ENCODE measurements around the gene COL1A2. TPM values are rescaled to one million over a fixed set of nuclear protein-coding genes. Genes with fewer than 3 reads are reported as not detected.

The COL1A2 gene
- total RNA-seq, 1 experiment from 2014 or later, result 0.12 TPM

DNA sequence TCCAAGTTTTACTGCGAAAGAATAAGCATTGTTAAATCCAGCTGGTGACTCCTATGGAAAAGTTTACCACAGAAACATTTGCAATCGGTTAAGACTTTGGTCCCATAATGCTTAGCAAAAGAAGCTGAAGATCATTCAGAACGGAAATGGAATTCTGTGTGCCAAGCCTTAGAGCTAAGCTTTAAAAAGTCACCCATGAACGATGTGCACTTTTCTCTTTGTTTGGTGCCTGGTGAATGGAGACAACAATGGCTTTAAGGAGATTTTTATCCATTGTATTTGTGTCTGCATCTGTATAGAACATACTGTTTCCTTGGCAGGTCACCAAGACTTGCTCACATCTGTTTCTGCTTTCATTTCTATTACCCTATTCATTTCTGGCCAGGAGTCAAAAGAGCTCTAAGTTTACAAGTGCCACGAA lies 26.3 kb upstream of the COL1A2 start:
- Histone ChIP-seq H3K9me3 (replicated peaks) (no peaks in the 10 kb centered on the region), H3K27me3 (no peaks in the 10 kb centered on the region), H3K27ac (peak overlapping the region; percentile 32), H3K4me1 (peaks cover 13% of the 10 kb centered on the region), H3K4me3 (peak overlapping the region; percentile 46), H3K36me3 (no peaks in the 10 kb centered on the region)
- DNase-seq, result peak; percentile 31 to 75

DNA sequence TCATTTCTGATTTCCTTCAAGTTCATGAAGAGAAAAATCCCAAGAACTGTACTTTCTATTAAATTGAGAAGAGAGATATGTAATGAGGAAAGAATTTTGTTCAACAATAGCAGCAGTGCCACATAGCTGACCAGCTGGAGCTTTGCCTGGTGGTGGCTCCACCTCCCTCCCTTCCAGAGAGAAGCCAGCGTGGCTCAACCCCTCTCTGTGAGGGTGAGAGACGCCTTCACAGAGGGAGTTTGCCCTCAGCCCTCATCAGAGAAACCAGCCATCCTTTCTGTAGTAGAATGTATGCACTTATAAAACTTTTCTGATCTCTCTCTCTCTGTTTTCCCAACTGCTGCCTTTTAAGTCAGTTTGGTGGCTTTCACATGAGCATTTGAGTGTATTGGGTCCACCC lies 20.5 kb upstream of the COL1A2 start:
- peak; percentile 81 to 82 for DNase-seq
- Histone ChIP-seq H3K36me3 (no peaks in the 10 kb centered on the region), H3K4me3 (peak overlapping the region; percentile 14), H3K9me3 (replicated peaks) (no peaks in the 10 kb centered on the region), H3K4me1 (peaks cover 13% of the 10 kb centered on the region), H3K27me3 (no peaks in the 10 kb centered on the region), H3K27ac (peak overlapping the region; percentile 77; the same call in 1 of the 2 replicates)

DNA sequence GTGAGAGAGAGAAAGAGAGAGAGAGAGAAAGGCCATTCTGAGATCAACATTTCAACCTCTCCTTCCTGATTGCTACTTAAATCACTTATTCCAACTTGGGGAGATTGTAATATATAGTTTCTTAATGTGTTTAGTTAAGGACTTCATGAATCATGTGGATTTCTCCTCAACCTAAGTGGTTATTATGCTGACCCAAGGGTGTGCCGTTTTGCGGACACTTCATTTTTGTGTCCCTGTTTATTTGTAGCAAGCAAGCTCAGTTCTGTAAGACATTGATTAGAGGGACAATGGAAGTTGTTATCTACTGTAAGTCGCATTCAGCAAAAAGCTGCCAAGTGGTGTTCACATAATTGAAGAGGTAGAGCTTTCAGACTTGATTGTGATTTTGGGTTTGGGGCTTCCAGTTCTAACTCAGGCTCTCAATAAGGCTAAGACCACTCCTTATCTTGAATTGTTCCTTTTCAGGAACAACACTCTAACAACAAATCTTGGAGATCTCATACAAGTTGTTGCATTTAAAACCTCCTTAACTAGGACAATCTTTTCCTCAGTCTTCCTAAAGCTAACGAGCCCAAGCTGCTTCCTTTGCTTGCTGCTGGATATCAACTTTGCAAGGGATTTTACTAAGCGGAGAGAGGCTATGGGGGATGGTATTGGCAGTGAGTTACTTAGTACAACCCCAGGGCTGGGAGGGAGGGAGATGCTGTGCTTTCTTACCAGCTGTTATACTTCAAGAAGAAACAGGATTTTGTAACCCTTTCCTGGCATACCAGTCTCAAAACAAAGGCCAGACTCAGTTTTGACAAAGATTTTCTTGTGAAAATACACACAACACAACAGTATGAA lies 19.8 kb upstream of the COL1A2 start:
- Histone ChIP-seq H3K9me3 (replicated peaks) (no peaks in the 10 kb centered on the region), H3K4me1 (peaks cover 13% of the 10 kb centered on the region), H3K4me3 (peak overlapping the region; percentile 21), H3K36me3 (no peaks in the 10 kb centered on the region), H3K27me3 (no peaks in the 10 kb centered on the region), H3K27ac (peak overlapping the region; percentile 77)
- peak; percentile 88 to 90 for DNase-seq

DNA sequence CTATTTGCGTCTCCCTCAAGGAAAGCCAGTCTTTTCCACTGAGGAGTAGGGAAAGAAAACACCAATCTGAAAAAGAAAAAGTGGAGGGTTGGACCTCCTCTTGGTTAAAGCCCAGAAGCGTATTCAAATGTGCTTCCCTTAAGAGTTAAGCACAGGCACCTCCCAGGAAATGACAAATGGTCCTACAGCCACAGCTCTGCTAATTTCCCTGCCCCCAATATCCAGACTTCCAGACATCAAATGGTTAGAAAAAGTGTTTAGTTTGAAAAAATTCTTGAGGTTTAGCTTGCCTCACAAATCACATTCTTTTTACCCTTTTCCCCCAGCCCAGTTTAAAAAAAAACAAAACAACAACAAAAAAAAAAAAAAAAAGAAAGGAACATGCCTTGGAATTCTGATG lies 19.0 kb upstream of the COL1A2 start:
- H3K36me3 ChIP-seq, result no peaks in the 10 kb centered on the region
- H3K27me3 ChIP-seq, result no peaks in the 10 kb centered on the region
- peak; percentile 73 to 86 for DNase-seq
- peak overlapping the region; percentile 77 for H3K27ac ChIP-seq
- H3K4me1 ChIP-seq, result peaks cover 18% of the 10 kb centered on the region
- H3K4me3 ChIP-seq, result peak overlapping the region; percentile 21
- no peaks in the 10 kb centered on the region for H3K9me3 ChIP-seq (replicated peaks)

DNA sequence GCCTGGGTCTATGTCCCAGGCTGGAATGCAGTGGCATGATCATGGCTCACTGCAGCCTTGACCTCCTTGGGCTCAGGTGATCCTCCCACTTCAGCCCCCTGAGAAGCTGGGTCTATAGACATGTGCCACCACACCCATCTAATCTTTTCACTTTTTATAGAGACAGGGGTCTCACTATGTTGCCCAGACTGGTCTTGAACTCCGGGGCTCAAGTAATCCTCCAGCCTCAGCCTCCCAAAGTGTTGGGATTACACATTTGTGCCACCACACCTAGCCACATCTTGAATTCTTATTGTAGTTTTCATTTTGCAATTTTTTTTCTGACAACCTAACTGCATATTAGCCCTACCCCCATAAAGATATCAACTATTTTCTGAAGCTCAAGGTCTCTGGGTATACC lies 18.4 kb upstream of the COL1A2 start:
- Histone ChIP-seq H3K27ac (peak overlapping the region; percentile 77; the same call in 1 of the 2 replicates), H3K9me3 (replicated peaks) (no peaks in the 10 kb centered on the region), H3K4me1 (peaks cover 18% of the 10 kb centered on the region), H3K4me3 (no peak overlapping the region), H3K27me3 (no peaks in the 10 kb centered on the region), H3K36me3 (no peaks in the 10 kb centered on the region)
- DNase-seq, result no peak

DNA sequence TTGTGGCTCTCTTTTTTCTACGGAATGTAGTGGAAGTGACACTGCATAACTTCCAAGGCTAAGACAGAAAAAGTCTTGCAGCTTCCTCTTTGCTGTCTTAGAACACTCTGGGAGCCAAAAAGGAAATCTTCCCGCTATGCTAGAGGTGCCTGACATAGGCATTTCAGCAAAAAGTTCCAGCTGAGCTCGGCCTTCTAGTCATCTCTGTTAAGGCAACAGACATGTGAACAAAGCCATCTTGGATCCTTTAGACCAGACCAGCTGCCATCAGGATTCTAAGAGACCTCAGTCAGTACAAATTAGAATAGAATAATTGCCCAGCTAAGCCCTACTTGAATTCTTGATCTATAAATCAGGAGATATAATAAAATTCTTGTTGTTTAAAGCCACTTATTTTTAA lies 16.3 kb upstream of the COL1A2 start:
- H3K9me3 ChIP-seq (replicated peaks), result no peaks in the 10 kb centered on the region
- no peak overlapping the region for H3K4me3 ChIP-seq
- no peaks in the 10 kb centered on the region for H3K27me3 ChIP-seq
- H3K36me3 ChIP-seq, result no peaks in the 10 kb centered on the region
- no peak for DNase-seq
- peaks cover 18% of the 10 kb centered on the region for H3K4me1 ChIP-seq
- no peak overlapping the region for H3K27ac ChIP-seq

DNA sequence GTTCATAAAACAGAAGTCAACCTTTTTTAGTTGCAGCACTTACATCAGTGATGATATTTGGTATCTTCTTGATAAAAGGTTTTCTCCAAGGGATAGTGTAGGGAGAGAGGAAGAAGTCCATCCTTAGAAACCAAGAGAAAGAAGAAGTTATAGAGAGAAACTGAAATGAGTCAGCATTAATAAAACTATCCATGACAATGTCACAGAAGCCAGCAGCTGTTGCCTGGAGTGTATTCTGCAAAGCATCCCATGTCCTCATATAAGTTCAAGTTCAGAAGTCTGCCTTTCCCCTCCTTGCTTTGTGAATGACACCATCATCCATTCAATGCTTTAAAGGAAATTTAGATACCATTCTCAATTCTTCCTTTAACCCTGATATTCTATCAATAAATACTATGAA lies 14.4 kb upstream of the COL1A2 start:
- peak in 1 of 2 experiments; percentile 39 for DNase-seq
- H3K27ac ChIP-seq, result no peak overlapping the region
- no peaks in the 10 kb centered on the region for H3K27me3 ChIP-seq
- peaks cover 11% of the 10 kb centered on the region for H3K4me1 ChIP-seq
- H3K36me3 ChIP-seq, result no peaks in the 10 kb centered on the region
- H3K9me3 ChIP-seq (replicated peaks), result no peaks in the 10 kb centered on the region
- H3K4me3 ChIP-seq, result no peak overlapping the region

DNA sequence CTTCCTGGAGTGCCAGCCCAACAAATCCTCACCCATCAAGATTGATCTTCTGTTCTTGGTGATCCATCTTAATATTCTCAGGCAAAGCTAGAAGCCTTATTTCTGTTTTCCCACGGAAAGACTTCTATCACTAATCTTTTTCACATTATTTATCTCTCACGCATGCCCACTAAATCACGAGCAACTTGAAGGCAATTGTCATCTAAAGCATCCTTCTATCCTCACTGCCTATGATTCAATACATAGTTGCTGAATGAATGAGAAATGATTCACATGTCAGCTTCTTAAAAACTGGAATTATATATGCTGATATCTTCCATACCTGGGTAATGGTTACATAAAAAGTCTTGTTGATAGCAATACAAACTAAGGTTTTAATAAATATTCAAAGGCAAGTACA lies 12.6 kb upstream of the COL1A2 start:
- Histone ChIP-seq H3K9me3 (replicated peaks) (no peaks in the 10 kb centered on the region), H3K27me3 (no peaks in the 10 kb centered on the region), H3K4me3 (no peak overlapping the region), H3K4me1 (peaks cover 5% of the 10 kb centered on the region; the same call in 1 of the 2 replicates), H3K27ac (no peak overlapping the region), H3K36me3 (no peaks in the 10 kb centered on the region)
- DNase-seq, result no peak

DNA sequence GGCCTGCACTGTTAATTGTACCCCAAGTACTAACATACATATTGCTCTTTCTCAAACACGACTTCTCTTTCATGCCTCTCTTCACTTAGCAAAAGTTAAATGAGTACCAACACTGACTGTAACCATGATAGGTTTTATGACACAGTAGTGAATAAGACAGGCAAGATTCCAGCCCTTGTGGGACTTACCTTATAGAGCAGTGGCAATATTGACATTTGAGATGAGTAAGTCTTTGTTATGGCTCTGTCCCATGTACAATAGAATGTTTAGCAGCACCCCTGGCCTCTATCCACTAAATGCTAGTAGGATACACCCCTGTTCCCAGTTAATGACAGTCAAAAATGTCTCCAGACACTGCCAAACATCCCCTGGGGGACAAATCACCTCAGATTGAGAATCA lies 11.9 kb upstream of the COL1A2 start:
- Histone ChIP-seq H3K4me3 (no peak overlapping the region), H3K27me3 (no peaks in the 10 kb centered on the region), H3K9me3 (replicated peaks) (no peaks in the 10 kb centered on the region), H3K4me1 (peaks cover 5% of the 10 kb centered on the region; the same call in 1 of the 2 replicates), H3K36me3 (no peaks in the 10 kb centered on the region), H3K27ac (no peak overlapping the region)
- DNase-seq, result no peak

DNA sequence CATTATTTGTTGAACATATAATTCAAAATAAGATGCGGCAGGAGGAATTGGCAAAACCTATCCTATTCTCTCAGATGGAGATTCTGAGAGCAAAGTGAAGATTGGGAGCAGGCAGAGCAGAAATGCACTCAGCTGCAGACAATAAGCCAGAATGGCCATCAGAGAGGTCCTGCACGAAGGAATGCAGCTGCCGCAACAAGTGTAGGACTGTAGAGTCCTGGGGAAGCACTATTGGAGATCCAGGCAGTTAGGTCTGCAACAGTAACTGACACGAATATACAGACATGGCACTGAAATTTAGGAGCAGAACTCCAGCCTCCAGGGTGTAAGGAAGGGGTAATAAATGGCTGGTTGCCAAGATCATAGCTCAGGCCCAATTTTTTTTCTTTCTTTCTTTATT lies 10.4 kb upstream of the COL1A2 start:
- no peak overlapping the region for H3K27ac ChIP-seq
- no peaks in the 10 kb centered on the region for H3K36me3 ChIP-seq
- no peaks in the 10 kb centered on the region for H3K27me3 ChIP-seq
- no peak for DNase-seq
- peaks cover 11% of the 10 kb centered on the region for H3K4me1 ChIP-seq
- H3K4me3 ChIP-seq, result no peak overlapping the region
- H3K9me3 ChIP-seq (replicated peaks), result no peaks in the 10 kb centered on the region

DNA sequence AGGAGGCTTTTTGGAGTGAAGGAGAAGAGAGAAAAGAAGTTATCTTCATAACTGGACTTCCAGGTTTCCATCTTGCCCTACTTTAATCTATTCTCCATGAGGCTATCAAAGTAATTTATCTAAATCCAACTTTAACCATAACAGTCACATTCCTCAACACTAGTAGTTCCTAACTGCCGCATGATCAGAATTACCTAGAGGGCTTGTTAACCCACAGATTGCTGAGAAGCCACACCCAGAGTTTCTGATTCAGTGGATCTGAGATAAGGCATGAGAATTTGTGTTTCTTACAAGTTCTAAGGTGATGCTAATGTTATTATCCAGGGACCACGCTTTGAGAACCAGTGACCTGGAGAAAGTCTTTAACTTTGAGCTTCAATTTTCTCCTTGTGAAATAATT lies 8.3 kb upstream of the COL1A2 start:
- H3K36me3 ChIP-seq, result no peaks in the 10 kb centered on the region
- no peak overlapping the region for H3K4me3 ChIP-seq
- H3K9me3 ChIP-seq (replicated peaks), result 0 out of 2 replicates have a peak, but pooled peaks cover 3% of the 10 kb centered on the region
- no peak overlapping the region for H3K27ac ChIP-seq
- H3K4me1 ChIP-seq, result peaks cover 6% of the 10 kb centered on the region
- DNase-seq, result no peak
- no peaks in the 10 kb centered on the region for H3K27me3 ChIP-seq

DNA sequence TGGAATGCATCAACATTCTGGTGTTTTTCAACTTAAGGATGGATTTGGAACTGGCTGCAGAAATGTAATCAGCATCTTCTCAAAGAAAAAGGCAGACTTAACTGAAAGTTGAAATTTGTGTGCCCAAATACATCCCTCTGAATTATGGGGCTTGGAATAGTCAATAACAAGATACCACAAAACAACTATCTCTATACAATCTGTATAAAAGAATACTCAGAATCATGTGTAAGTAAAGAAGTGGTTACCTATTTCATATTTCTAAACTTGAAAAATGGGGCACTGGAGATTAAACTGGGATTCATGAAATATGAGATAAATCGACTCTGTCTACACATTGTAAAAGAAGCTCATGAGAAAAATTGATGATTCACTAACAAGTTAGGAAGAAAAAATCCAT lies 6.2 kb upstream of the COL1A2 start:
- Histone ChIP-seq H3K27me3 (no peaks in the 10 kb centered on the region), H3K36me3 (no peaks in the 10 kb centered on the region), H3K4me1 (peaks cover 16% of the 10 kb centered on the region), H3K27ac (no peak overlapping the region), H3K4me3 (no peak overlapping the region), H3K9me3 (replicated peaks) (0 out of 2 replicates have a peak, but pooled peaks cover 3% of the 10 kb centered on the region)
- DNase-seq, result no peak

DNA sequence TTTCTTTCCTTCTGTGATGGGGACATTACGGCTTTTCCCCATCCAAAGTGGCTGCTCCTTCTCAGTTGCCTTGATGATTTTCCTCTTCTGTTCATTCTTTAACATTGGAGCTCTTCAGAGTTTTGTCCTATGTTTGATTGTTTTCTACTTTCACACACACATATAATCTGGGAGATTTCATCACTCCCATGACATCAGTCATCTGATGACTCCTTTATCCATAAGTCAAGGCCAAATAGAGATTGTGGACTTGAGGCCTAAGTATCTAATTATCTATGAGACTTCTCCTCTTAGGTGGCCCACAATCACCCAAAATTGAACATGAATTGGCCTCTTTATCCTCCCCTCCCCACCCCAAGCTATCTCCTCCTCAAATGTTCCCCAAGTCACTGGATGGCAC lies 5.3 kb upstream of the COL1A2 start:
- DNase-seq, result no peak
- Histone ChIP-seq H3K4me3 (no peak overlapping the region), H3K27me3 (no peaks in the 10 kb centered on the region), H3K9me3 (replicated peaks) (0 out of 2 replicates have a peak, but pooled peaks cover 3% of the 10 kb centered on the region), H3K27ac (no peak overlapping the region), H3K36me3 (no peaks in the 10 kb centered on the region), H3K4me1 (peaks cover 16% of the 10 kb centered on the region)

DNA sequence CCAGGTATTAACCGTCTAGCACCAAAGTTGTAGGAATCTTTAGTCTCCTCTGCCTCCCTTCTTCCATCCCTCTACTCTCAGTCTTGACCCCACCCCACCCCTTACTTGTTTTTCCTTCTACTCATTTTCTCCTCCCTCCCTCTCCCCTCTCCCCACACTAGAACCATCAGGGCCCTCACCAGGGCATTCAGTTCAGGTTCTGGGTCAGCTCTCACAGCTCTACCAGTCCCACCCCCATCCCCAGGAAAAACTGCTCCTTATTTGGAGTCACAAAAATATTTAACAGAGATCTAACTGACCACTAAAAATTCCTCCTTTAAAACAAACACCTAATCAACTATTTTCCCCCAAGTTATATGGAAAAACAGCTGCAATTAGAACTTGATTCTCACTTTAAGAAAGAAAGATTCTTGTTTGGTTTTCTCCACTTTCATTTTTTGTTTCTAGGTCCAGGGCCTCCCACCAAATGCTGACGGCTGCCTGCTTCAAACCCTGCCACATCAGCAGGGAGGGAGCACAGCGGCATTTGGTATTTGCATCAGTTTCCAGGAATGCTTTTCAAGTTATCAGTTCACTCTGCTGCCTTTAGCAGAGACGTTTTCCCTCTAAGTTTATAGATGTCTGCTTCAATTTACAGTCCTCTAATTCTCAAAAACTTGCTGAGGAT lies 2.8 kb upstream of the COL1A2 start:
- Histone ChIP-seq H3K9me3 (replicated peaks) (0 out of 2 replicates have a peak, but pooled peaks cover 3% of the 10 kb centered on the region), H3K27ac (peak overlapping the region; percentile 50)

DNA sequence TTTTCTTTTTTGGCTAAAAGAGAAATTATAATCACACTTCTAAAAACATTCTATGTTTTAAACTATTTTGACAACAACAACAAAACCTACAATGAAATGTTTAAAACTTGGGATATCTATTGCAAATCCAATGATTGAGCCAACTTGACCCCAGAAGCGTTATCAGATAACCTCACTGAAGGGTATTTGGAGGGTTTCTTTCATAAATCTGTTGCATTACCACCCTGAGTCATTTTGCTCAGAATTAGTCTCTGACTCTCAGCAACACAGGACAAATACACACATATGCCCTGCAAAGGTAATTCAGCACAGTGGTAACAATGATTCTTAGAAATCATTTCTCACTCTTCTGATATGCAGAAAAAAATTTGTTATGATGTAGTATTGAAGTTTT lies 2.3 kb upstream of the COL1A2 start:
- Histone ChIP-seq H3K27ac (peak overlapping the region; percentile 50), H3K9me3 (replicated peaks) (0 out of 2 replicates have a peak, but pooled peaks cover 3% of the 10 kb centered on the region), H3K4me1 (peaks cover 19% of the 10 kb centered on the region), H3K4me3 (no peak overlapping the region), H3K36me3 (no peaks in the 10 kb centered on the region), H3K27me3 (no peaks in the 10 kb centered on the region)
- DNase-seq, result peak in 1 of 2 experiments; percentile 28

More for the DNA sequence above, 2.8 kb upstream of the COL1A2 start:
- no peaks in the 10 kb centered on the region for H3K36me3 ChIP-seq
- peak; percentile 43 to 62 for DNase-seq
- peaks cover 16% of the 10 kb centered on the region for H3K4me1 ChIP-seq
- H3K4me3 ChIP-seq, result no peak overlapping the region
- H3K27me3 ChIP-seq, result no peaks in the 10 kb centered on the region
